Body of pancreas (tissue), 4 donors: ENCODE data around the gene ILF3. TPM values are rescaled to one million over a fixed set of nuclear protein-coding genes. Genes with fewer than 3 reads are reported as not detected.

ENCODE experiments used
- ATAC-seq: fragments of 150-250 bp; one replicate; pipeline ENCODE4 v1.9.1; 2016
- DNase-seq, 4 donors: peaks; one replicate each; pipeline ENCODE4 v3.0.0-alpha.2; 2019
- H3K27ac ChIP-seq, 4 donors: fragments of 200-600 bp; sonication (generic); 1 replicate in 3 of 4; 2 replicates in 1 of 4; pipeline versions ENCODE4 v1.5.1 to v1.6.1; 2016 to 2019; ENCODE audit warnings: mild to moderate bottlenecking in 1 of 4, mixed read lengths in 1 of 4, moderate library complexity in 1 of 4
- H3K27me3 ChIP-seq, 2 donors: fragments of 200-600 bp; sonication (generic); one replicate each; pipeline ENCODE4 v1.6.0; 2016; ENCODE audit warnings: mild to moderate bottlenecking in 1 of 2
- H3K36me3 ChIP-seq, 2 donors: fragments of 200-600 bp; sonication (generic); replicated peaks in 1 of 2; 2 replicates each; pipeline ENCODE4 v1.5.1; 2016; ENCODE audit warnings: low read depth in 2 of 2; ENCODE audit not compliant: insufficient read depth in 1 of 2
- H3K4me1 ChIP-seq: fragments of 200-600 bp; sonication (generic); one replicate; pipeline ENCODE4 v1.6.0; 2016
- H3K4me3 ChIP-seq, 2 donors: fragments of 200-600 bp; sonication (generic); 1 replicate in 1 of 2; 2 replicates in 1 of 2; pipeline ENCODE4 v1.5.1; 2016 to 2019
- H3K9me3 ChIP-seq, 3 donors: fragments of 200-600 bp; sonication (generic); 1 replicate in 2 of 3; 2 replicates in 1 of 3; pipeline ENCODE4 v1.5.1; 2016
- POLR2A ChIP-seq, 3 donors: fragments of 450-650 bp; IDR thresholded peaks; one replicate each; pipeline ENCODE4 v1.6.1; 2016; ENCODE audit warnings: antibody characterized with exemption in 3 of 3, mild to moderate bottlenecking in 2 of 3
- WGBS, 2 donors: methylation state at CpG; one replicate each; pipeline ENCODE4 v1.1.5; 2017; 5-methylcytosine and 5-hydroxymethylcytosine counted together
- intact Hi-C: fragments of 100-400 bp; cut with DNase I; formaldehyde crosslinking; loops from one replicate; pipeline ENCODE4 v1.15.1; 2023
- total RNA-seq, 2 donors: library from RNA; depleted of rRNA; stranded (reverse); fragments of >200 nt; gene quantifications; one replicate each; pipeline ENCODE4 v1.1.0, GENCODE V29; 2016
- TF ChIP-seq, protein P1 (sequence below), 7 experiments: fragments of 450-650 bp in 4 of 7; fragments of 200-600 bp in 3 of 7; sonication (generic) in 3 of 7; IDR thresholded peaks; one replicate each; pipeline ENCODE4 v1.5.1; 2016 to 2019; ENCODE audit warnings: antibody characterized with exemption in 7 of 7

The ILF3 gene
- total RNA-seq, 2 donors from 2014 or later, result 90.3 to 150 TPM

DNA sequence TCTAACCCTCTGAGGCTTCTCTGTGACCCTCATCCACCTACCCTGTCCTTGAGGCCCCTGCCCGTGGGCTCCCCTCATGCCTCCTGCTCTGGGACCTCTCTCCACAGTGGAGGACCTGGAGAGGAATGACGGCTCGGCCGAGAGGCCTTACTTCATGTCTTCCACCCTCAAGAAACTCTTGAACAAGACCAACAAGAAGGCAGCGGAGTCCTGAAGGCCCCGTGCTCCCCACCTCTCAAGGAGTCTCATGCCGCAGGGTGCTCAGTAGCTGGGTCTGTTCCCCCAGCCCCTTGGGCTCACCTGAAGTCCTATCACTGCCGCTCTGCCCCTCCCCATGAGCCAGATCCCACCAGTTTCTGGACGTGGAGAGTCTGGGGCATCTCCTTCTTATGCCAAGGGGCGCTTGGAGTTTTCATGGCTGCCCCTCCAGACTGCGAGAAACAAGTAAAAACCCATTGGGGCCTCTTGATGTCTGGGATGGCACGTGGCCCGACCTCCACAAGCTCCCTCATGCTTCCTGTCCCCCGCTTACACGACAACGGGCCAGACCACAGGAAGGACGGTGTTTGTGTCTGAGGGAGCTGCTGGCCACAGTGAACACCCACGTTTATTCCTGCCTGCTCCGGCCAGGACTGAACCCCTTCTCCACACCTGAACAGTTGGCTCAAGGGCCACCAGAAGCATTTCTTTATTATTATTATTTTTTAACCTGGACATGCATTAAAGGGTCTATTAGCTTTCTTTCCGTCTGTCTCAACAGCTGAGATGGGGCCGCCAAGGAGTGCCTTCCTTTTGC, 10.8 kb upstream of the ILF3 start:
- DNase-seq (no peak), ATAC-seq (no peak)
- Histone ChIP-seq H3K4me3 (no peak overlapping the region), H3K27ac (peak overlapping the region; percentile 67 to 79 (median 74)), H3K27me3 (no peaks in the 10 kb centered on the region), H3K36me3 (peaks cover 2 to 7% of the 10 kb centered on the region in 2 donors), H3K4me1 (peaks cover 42% of the 10 kb centered on the region), H3K9me3 (no peaks in the 10 kb centered on the region)
- intact Hi-C loops, result loop anchor here (2.0 kb wide), 1 partner anchor 61 kb away; no protein-coding TSS in a partner anchor
- WGBS, 2 donors, result 58 to 66% methylated on average over 19 to 21 of the region's 21 CpGs
- no peak for TF ChIP-seq POLR2A (IDR thresholded peaks at IDR 0.05)
- TF ChIP-seq, protein P1, sequence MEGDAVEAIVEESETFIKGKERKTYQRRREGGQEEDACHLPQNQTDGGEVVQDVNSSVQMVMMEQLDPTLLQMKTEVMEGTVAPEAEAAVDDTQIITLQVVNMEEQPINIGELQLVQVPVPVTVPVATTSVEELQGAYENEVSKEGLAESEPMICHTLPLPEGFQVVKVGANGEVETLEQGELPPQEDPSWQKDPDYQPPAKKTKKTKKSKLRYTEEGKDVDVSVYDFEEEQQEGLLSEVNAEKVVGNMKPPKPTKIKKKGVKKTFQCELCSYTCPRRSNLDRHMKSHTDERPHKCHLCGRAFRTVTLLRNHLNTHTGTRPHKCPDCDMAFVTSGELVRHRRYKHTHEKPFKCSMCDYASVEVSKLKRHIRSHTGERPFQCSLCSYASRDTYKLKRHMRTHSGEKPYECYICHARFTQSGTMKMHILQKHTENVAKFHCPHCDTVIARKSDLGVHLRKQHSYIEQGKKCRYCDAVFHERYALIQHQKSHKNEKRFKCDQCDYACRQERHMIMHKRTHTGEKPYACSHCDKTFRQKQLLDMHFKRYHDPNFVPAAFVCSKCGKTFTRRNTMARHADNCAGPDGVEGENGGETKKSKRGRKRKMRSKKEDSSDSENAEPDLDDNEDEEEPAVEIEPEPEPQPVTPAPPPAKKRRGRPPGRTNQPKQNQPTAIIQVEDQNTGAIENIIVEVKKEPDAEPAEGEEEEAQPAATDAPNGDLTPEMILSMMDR (IDR thresholded peaks at IDR 0.05), result no peak

DNA sequence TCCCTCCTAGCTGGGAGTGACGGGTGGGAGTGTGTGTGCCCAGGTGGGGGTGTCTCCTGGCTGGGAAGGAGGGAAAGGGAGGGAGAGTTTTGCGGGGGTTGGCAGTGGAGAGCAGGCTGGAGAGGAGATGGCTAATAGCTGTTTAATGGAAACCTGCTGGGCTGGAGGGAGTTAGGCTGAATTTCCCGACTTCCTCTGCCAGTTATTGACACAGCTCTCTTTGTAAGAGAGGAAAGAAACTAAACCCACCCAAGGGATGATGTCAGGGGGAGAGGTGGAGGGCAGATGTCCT, 10.2 kb upstream of the ILF3 start:
- ATAC-seq (peak; percentile 3), DNase-seq (no peak)
- Histone ChIP-seq H3K4me1 (peaks cover 42% of the 10 kb centered on the region), H3K36me3 (peaks cover 2 to 7% of the 10 kb centered on the region in 2 donors), H3K27me3 (no peaks in the 10 kb centered on the region), H3K4me3 (no peak overlapping the region), H3K27ac (peak overlapping the region; percentile 67 to 79 (median 74)), H3K9me3 (no peaks in the 10 kb centered on the region)
- 31 to 40% methylated on average over 3 of the region's 3 CpGs for WGBS, 2 donors
- TF ChIP-seq POLR2A (IDR thresholded peaks at IDR 0.05), result no peak
- TF ChIP-seq, protein P1 (IDR thresholded peaks at IDR 0.05), result no peak
- intact Hi-C loops, result loop anchor here (2.0 kb wide), 1 partner anchor 61 kb away; no protein-coding TSS in a partner anchor

DNA sequence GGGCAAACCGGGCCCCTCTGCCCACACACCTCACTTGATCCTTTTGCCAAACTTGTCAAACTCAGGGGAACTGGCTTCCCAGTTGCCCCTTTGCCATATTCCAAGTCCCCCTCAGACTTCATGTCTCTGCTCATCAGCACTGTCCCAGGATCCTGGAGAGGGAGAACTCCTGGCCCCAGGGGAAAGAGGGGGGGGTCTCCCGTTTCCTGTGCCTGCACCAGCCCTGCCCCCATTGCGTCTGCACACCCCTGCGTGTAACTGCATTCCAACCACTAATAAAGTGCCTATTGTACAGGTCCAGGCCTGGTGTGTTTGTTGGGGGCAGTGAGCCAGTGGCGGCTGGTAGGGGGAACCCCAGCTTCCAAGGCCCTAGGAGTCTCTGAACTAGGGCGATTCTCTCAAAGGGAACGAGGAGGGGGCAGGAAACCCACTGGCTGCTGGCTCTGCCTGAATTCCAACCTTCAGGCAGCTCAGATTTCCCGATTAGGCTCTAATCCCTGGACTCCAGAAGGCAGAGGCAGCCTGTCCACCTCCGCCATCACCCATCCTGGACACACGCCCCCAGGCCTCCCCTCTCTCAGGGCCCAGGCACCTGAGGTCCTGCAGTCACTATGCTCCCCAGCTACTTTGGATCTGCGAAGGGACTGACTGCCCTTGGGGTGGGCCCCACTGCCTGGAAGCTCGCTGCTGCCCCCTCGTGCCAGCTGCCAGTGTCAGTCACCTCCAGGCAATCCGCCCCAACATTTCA, 9.7 kb upstream of the ILF3 start:
- DNase-seq (peak; percentile 86 to 90 (median 89)), ATAC-seq (peak; percentile 89)
- peaks cover 42% of the 10 kb centered on the region for H3K4me1 ChIP-seq
- no peaks in the 10 kb centered on the region for H3K9me3 ChIP-seq
- H3K36me3 ChIP-seq, result peaks cover 2 to 7% of the 10 kb centered on the region in 2 donors
- no peaks in the 10 kb centered on the region for H3K27me3 ChIP-seq
- H3K4me3 ChIP-seq, result no peak overlapping the region
- intact Hi-C loops, result no loop called here
- whole genome bisulfite sequencing, 2 donors, result 11 to 13% methylated on average over 12 to 14 of the region's 14 CpGs
- peak in 1 of 3 donors; percentile 27 for TF ChIP-seq POLR2A (IDR thresholded peaks at IDR 0.05)
- TF ChIP-seq, protein P1 (IDR thresholded peaks at IDR 0.05), result peak; percentile 74 to 99 (median 98)
- peak overlapping the region; percentile 67 to 79 (median 74) for H3K27ac ChIP-seq

DNA sequence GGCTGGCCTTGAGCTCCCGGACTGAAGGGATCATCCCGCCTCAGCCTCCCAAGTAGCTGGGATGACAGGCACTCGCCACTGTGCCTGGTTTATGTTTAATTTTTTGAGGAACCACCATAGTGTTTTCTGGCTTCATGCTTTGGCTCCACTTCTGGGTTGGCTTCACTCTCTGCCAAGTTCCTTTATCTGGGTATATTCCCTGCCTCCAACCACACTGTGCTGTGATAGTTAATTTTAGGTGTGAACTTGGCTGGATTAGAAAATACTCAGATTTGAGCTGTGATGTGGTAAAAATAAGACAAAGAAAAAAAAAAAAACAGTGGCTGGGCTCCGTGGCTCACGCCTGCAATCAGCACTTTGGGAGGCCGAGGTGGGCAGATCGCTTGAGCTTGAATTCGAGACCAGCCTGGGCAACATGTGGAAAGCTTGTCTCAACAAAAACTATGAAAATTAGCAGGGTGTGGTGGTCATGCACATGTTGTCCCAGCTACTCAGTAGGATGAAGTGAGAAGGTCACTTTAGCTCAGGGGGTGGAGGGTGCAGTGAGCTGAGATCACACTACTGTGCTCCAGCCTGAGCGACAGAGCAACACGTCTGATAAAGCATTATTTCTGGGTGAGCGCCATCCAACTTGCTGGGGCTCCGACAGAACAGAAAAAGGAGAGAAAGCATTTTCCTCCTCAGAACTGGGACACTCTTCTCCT, 7.5 kb upstream of the ILF3 start:
- 36 to 41% methylated on average over 9 to 12 of the region's 12 CpGs for WGBS, 2 donors
- intact Hi-C loops, result no loop called here
- Histone ChIP-seq H3K27ac (peak overlapping the region in 3 of 4 donors; percentile 38 to 79 (median 43)), H3K4me1 (peaks cover 42% of the 10 kb centered on the region), H3K36me3 (no peaks in the 10 kb centered on the region), H3K9me3 (no peaks in the 10 kb centered on the region), H3K4me3 (no peak overlapping the region), H3K27me3 (no peaks in the 10 kb centered on the region)
- ATAC-seq (no peak), DNase-seq (peak in 1 of 4 donors; percentile 19)
- TF ChIP-seq POLR2A (IDR thresholded peaks at IDR 0.05), result no peak

DNA sequence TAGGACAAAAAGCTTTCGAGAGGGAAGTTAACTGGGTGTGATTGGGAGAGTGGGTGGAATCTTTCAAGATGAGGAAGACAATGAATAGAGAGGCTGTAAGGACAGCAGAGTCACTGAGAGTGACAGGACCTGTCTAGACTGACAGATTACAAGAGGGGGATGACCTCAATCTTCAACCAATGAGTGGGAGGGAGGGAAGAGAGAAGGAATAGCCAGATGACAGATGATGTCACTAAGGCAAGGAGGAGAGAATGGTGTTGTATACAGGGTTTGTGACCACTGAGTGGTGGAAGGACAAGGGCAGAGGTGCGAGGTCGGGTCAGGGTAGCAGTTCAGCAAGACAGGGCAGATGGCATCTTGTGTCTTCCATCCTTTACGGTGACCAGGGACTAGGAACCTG, 5.8 kb upstream of the ILF3 start:
- no peaks in the 10 kb centered on the region for H3K27me3 ChIP-seq
- no peak overlapping the region for H3K27ac ChIP-seq
- no peak overlapping the region for H3K4me3 ChIP-seq
- intact Hi-C loops, result no loop called here
- DNase-seq (no peak), ATAC-seq (no peak)
- no peaks in the 10 kb centered on the region for H3K36me3 ChIP-seq
- H3K4me1 ChIP-seq, result peaks cover 49% of the 10 kb centered on the region
- TF ChIP-seq POLR2A (IDR thresholded peaks at IDR 0.05), result no peak
- TF ChIP-seq, protein P1 (IDR thresholded peaks at IDR 0.05), result no peak
- WGBS, 2 donors, result 83 to 84% methylated on average over 4 of the region's 4 CpGs
- no peaks in the 10 kb centered on the region for H3K9me3 ChIP-seq
